Neural crest cell (in vitro differentiated cells): ENCODE data around the gene PLP1. TPM values are rescaled to one million over a fixed set of nuclear protein-coding genes. Genes with fewer than 3 reads are reported as not detected.
A peak's percentile ranks its signal among the peaks of the same experiment; 100 is the strongest.

Source experiments
- DNase-seq: peaks from one replicate; pipeline ENCODE4 v3.0.0; 2021; ENCODE audit warnings: low read depth, mixed read lengths, low spot score
- H3K27ac Mint-ChIP-seq: one replicate; pipeline ENCODE4 v1.8.0; 2021; ENCODE audit warnings: mild to moderate bottlenecking, mixed read lengths; ENCODE audit not compliant: unreplicated experiment
- H3K27me3 Mint-ChIP-seq: 2 replicates; pipeline ENCODE4 v1.8.0; 2021; ENCODE audit warnings: low read depth, mild to moderate bottlenecking, mixed read lengths
- H3K36me3 Mint-ChIP-seq: 2 replicates; pipeline ENCODE4 v1.8.0; 2021; ENCODE audit warnings: low read depth, mild to moderate bottlenecking, mixed read lengths
- H3K4me1 Mint-ChIP-seq: 2 replicates; pipeline ENCODE4 v1.8.0; 2021; ENCODE audit warnings: mixed read lengths
- H3K4me3 Mint-ChIP-seq: one replicate; pipeline ENCODE4 v1.8.0; 2021; ENCODE audit warnings: mild to moderate bottlenecking, mixed read lengths
- H3K9me3 Mint-ChIP-seq: 2 replicates; pipeline ENCODE4 v1.8.0; 2021; ENCODE audit warnings: mixed read lengths
- total RNA-seq: library from RNA; stranded (reverse); gene quantifications from 2 replicates; pipeline ENCODE4 v1.2.1, GENCODE V29; 2021
- TF ChIP-seq, protein P1 (sequence below): fragments of 200-600 bp; sonication (generic); conservative IDR thresholded peaks from 2 replicates; pipeline ENCODE4 v1.5.0; 2021; ENCODE audit warnings: antibody characterized with exemption, mild to moderate bottlenecking

Gene PLP1
- total RNA-seq, 1 donor from 2014 or later, result 265 TPM

DNA sequence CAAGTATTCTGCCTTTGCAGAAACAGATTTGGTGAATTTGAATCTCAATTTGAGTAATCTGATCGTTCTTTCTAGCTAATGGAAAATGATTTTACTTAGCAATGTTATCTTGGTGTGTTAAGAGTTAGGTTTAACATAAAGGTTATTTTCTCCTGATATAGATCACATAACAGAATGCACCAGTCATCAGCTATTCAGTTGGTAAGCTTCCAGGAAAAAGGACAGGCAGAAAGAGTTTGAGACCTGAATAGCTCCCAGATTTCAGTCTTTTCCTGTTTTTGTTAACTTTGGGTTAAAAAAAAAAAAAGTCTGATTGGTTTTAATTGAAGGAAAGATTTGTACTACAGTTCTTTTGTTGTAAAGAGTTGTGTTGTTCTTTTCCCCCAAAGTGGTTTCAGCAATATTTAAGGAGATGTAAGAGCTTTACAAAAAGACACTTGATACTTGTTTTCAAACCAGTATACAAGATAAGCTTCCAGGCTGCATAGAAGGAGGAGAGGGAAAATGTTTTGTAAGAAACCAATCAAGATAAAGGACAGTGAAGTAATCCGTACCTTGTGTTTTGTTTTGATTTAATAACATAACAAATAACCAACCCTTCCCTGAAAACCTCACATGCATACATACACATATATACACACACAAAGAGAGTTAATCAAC, 15.3 kb downstream of the PLP1 start:
- peaks cover 28% of the 10 kb centered on the region for H3K36me3 Mint-ChIP-seq
- DNase-seq, result no peak
- H3K9me3 Mint-ChIP-seq, result no peaks in the 10 kb centered on the region
- peak overlapping the region; percentile 22 for H3K4me3 Mint-ChIP-seq
- no peaks in the 10 kb centered on the region for H3K27me3 Mint-ChIP-seq
- peaks cover 64% of the 10 kb centered on the region for H3K4me1 Mint-ChIP-seq
- H3K27ac Mint-ChIP-seq, result peak overlapping the region; percentile 81
- TF ChIP-seq, protein P1, sequence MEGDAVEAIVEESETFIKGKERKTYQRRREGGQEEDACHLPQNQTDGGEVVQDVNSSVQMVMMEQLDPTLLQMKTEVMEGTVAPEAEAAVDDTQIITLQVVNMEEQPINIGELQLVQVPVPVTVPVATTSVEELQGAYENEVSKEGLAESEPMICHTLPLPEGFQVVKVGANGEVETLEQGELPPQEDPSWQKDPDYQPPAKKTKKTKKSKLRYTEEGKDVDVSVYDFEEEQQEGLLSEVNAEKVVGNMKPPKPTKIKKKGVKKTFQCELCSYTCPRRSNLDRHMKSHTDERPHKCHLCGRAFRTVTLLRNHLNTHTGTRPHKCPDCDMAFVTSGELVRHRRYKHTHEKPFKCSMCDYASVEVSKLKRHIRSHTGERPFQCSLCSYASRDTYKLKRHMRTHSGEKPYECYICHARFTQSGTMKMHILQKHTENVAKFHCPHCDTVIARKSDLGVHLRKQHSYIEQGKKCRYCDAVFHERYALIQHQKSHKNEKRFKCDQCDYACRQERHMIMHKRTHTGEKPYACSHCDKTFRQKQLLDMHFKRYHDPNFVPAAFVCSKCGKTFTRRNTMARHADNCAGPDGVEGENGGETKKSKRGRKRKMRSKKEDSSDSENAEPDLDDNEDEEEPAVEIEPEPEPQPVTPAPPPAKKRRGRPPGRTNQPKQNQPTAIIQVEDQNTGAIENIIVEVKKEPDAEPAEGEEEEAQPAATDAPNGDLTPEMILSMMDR, result no peak

DNA sequence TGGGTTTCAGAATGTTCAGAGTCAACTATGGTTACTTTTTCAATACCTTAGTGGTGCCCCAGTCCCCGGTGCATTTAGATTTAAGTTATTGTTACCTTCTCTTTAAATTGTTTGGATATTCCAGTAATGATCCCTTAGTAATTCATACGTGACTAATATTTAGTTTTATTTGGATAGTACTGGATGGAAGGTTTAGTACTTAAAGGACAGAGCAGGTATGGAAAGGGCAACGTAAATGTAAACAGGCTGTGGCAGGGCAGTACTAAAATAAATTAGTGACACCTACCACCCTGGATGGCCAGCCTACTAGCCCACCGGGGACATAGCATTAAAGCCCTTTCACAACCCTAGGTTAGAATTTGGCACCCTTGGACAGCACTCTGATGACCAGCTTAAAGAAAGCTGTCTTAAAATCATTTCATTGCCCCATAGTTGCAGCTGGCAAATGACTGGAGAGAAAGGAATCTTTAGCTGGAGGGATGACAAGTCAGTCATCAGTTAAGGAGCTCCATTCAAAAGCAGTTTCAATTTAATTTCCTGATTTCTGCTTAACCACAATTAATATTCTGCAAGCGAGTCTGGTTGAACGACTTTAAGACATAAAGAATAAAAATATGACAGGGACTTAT, 16.4 kb downstream of the PLP1 start:
- peak overlapping the region; percentile 69 for H3K4me3 Mint-ChIP-seq
- H3K9me3 Mint-ChIP-seq, result no peaks in the 10 kb centered on the region
- H3K27ac Mint-ChIP-seq, result peak overlapping the region; percentile 91
- TF ChIP-seq, protein P1, result no peak
- peaks cover 19% of the 10 kb centered on the region for H3K36me3 Mint-ChIP-seq
- peaks cover 56% of the 10 kb centered on the region for H3K4me1 Mint-ChIP-seq
- no peaks in the 10 kb centered on the region for H3K27me3 Mint-ChIP-seq
- DNase-seq, result no peak

DNA sequence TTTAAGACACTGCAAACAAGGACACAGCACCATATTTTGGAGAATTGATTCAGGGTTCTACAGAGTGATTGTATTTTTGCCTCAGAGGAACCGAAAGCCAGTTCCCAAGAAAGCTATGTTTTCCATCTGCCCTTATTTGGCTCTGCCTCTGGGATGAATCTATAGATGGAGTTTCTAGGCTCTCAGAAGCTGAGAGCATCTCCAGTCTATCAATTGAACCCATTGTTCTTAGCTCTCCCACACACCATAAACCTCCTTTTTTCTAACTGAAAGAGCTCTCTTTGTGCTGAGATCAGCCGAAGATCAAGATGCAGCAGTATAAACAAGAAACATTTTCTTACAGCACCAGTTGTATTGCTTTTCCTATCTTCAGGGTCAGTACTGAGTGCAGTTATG, 16.9 kb downstream of the PLP1 start:
- no peak for DNase-seq
- Mint-ChIP-seq H3K27me3 (no peaks in the 10 kb centered on the region), H3K36me3 (peaks cover 18% of the 10 kb centered on the region), H3K4me3 (peak overlapping the region; percentile 69), H3K27ac (peak overlapping the region; percentile 91), H3K4me1 (peaks cover 56% of the 10 kb centered on the region), H3K9me3 (no peaks in the 10 kb centered on the region)
- TF ChIP-seq, protein P1, result no peak

DNA sequence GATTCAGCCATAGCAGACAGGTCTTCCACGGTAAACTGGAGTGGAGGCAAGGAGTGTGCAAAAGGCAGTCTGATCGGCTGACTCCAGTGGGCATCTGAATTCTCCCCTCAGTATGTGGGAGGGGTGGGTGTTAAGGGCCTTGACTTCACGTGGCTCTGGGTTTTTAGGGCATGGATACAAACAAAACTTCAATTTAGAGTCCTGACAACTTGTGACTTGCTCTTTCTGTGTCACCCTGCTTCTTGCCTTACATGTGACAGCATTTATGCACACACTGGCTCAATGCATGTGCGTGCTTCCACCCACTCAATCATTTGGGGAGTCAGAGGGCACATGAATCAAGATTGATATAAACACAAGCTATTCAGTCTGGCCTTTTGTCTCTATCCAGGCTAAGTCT, 17.5 kb downstream of the PLP1 start:
- peaks cover 56% of the 10 kb centered on the region for H3K4me1 Mint-ChIP-seq
- TF ChIP-seq, protein P1, result no peak
- H3K4me3 Mint-ChIP-seq, result peak overlapping the region; percentile 69
- no peaks in the 10 kb centered on the region for H3K9me3 Mint-ChIP-seq
- no peaks in the 10 kb centered on the region for H3K27me3 Mint-ChIP-seq
- peak overlapping the region; percentile 91 for H3K27ac Mint-ChIP-seq
- no peak for DNase-seq
- H3K36me3 Mint-ChIP-seq, result peaks cover 14% of the 10 kb centered on the region

DNA sequence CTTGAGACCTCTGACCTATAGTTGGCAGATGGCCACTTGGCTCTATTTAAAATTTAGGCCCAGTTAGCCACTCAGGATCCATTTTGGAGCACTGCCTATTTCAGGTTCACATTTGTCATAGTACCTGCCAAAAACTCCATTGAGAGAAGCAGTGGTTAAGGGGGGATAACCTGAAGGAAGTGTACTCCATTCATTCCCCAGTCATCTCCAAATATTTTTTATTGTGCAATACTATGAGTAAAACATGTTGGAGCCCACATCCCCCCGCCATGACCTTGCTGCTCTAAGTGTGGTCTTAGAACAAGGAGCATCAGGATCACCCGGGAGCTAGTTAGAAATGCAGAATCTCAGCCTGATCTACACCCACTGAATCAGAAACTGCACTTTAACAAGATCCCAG, 21.1 kb downstream of the PLP1 start:
- Mint-ChIP-seq H3K27ac (no peak overlapping the region), H3K36me3 (no peaks in the 10 kb centered on the region), H3K4me1 (peaks cover 30% of the 10 kb centered on the region), H3K9me3 (no peaks in the 10 kb centered on the region), H3K4me3 (no peak overlapping the region), H3K27me3 (no peaks in the 10 kb centered on the region)
- DNase-seq, result no peak
- TF ChIP-seq, protein P1, result no peak
